Measurements from ENCODE around the gene THG1L. TPM values are rescaled to one million over a fixed set of nuclear protein-coding genes. Genes with fewer than 3 reads are reported as not detected.

The THG1L gene
- total RNA-seq, 1 experiment from 2014 or later: 12.9 TPM

DNA sequence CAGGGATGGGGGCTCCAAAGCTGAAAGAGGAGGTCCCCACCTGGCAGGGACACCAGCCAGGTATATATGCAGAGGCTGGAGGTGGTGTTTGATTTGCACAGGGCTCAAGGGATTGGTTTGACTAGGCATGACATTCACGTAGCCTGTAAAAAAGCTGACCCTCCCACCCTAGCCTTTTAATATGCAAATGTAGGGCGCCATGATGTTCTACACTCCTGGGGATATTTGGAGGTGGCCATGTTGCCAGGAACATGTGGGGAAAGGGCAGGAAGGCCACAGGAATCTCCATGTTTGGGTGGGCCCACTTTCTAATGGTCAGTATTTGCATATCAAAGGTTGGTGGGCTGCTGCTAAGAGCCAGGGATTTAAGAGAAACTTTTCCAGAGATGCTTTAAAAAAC, 12.0 kb upstream of the THG1L start:
- Mint-ChIP-seq H3K4me3 (no peak overlapping the region), H3K36me3 (ENCODE audit: insufficient read depth in 1 of 3, low read depth in 3 of 3) (peaks cover 3 to 9% (median 6%) of the 10 kb centered on the region in 3 experiments), H3K27me3 (ENCODE audit: low read depth) (peaks cover 5% of the 10 kb centered on the region), H3K9me3 (peaks cover 2 to 6% of the 10 kb centered on the region in 2 experiments; a peak in 4 of 5 replicates), H3K27ac (no peak overlapping the region; a peak in 2 of 7 replicates), H3K4me1 (peaks cover 3 to 7% of the 10 kb centered on the region in 2 experiments; a peak in 2 of 4 replicates)
- Histone ChIP-seq H2BK5ac (ENCODE audit: insufficient read length, low read length) (no peak overlapping the region), H3K4ac (ENCODE audit: low read depth, low read length) (no peak overlapping the region), H4K8ac (replicated peaks; ENCODE audit: insufficient read length, low read depth, low read length) (no peak overlapping the region), H4K5ac (ENCODE audit: insufficient read length, low read depth, low read length) (no peak overlapping the region), H2AK5ac (ENCODE audit: insufficient read length, low read length) (no peak overlapping the region), H2BK15ac (ENCODE audit: low read depth, low read length) (no peak overlapping the region), H3K23me2 (ENCODE audit: insufficient read length, low read depth, low read length, poor library complexity, severe bottlenecking) (no peaks in the 10 kb centered on the region), H2BK12ac (ENCODE audit: insufficient read length, low read depth, low read length) (no peak overlapping the region), H3K27ac (ENCODE audit: insufficient read length, low read depth, low read length) (no peak overlapping the region), H4K20me1 (ENCODE audit: control insufficient read depth, insufficient read depth, insufficient read length) (no peaks in the 10 kb centered on the region), H3K79me1 (ENCODE audit: insufficient read depth, low read depth, low read length, poor library complexity, severe bottlenecking) (no peaks in the 10 kb centered on the region), H2BK120ac (ENCODE audit: low read depth, low read length, poor library complexity, severe bottlenecking) (no peak overlapping the region), H2AFZ (ENCODE audit: low read length) (peak overlapping the region; percentile 25), H3K79me2 (ENCODE audit: insufficient read depth, low read length) (no peaks in the 10 kb centered on the region), H4K91ac (ENCODE audit: insufficient read length, low read depth, low read length) (no peak overlapping the region), H3K4me2 (ENCODE audit: insufficient read depth, insufficient read length, low read length) (no peak overlapping the region), H3K56ac (ENCODE audit: insufficient read length, low read depth, low read length) (no peak overlapping the region), H3K14ac (ENCODE audit: insufficient read depth, low read length) (no peak overlapping the region), H3K4me1 (ENCODE audit: insufficient read depth, low read length) (no peaks in the 10 kb centered on the region; the same call in 1 of the 2 replicates), H3T11ph (ENCODE audit: low read length) (no peak overlapping the region), H3K23ac (ENCODE audit: insufficient read length, low read depth, low read length) (no peak overlapping the region), H3K27me3 (ENCODE audit: insufficient read depth, low read length) (no peaks in the 10 kb centered on the region), H3K9ac (ENCODE audit: extremely low read depth, insufficient read length, low read length) (no peak overlapping the region), H2BK20ac (ENCODE audit: low read depth, low read length, poor library complexity, severe bottlenecking) (no peak overlapping the region), H3K18ac (ENCODE audit: insufficient read length, low read depth, low read length) (no peak overlapping the region), H3K9me3 (ENCODE audit: control insufficient read depth, low read depth, low read length) (no peaks in the 10 kb centered on the region)
- peak; percentile 54 for DNase-seq
- TF ChIP-seq, protein P1, sequence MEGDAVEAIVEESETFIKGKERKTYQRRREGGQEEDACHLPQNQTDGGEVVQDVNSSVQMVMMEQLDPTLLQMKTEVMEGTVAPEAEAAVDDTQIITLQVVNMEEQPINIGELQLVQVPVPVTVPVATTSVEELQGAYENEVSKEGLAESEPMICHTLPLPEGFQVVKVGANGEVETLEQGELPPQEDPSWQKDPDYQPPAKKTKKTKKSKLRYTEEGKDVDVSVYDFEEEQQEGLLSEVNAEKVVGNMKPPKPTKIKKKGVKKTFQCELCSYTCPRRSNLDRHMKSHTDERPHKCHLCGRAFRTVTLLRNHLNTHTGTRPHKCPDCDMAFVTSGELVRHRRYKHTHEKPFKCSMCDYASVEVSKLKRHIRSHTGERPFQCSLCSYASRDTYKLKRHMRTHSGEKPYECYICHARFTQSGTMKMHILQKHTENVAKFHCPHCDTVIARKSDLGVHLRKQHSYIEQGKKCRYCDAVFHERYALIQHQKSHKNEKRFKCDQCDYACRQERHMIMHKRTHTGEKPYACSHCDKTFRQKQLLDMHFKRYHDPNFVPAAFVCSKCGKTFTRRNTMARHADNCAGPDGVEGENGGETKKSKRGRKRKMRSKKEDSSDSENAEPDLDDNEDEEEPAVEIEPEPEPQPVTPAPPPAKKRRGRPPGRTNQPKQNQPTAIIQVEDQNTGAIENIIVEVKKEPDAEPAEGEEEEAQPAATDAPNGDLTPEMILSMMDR (conservative IDR thresholded peaks at IDR 0.05): no peak
- WGBS (ENCODE audit: extremely low coverage, insufficient read length, low lambda C conversion rate): no CpG with 5 or more reads among the region's 2 CpGs
